Hypothalamus (tissue), 51 donors: ENCODE results near the gene GNL3L.
"Not testable (repeated sequence)": the region's sequence is repeated elsewhere in the genome, so short reads cannot be mapped to it uniquely, and the experiment has no call there.

ENCODE experiments used
- DNase-seq, 51 donors: peaks; one replicate each; lab custom pipeline; 2025; lab: John Stamatoyannopoulos, UW

The GNL3L gene

GRCh38 chrX:54555006-54555405 lies 25.0 kb downstream of the GNL3L start:
- DNase-seq = not testable (repeated sequence)

- no peak for DNase-seq
These were observed 30.4 kb downstream of the GNL3L start for GRCh38 chrX:54560411-54560810.

- no peak for DNase-seq
These were observed 31.6 kb downstream of the GNL3L start for GRCh38 chrX:54561622-54562021.

- no peak for DNase-seq
These were observed 34.9 kb downstream of the GNL3L start for GRCh38 chrX:54564936-54565335.

GRCh38 chrX:54570332-54570731 lies 40.3 kb downstream of the GNL3L start:
- DNase-seq = no peak

GRCh38 chrX:54572641-54573040 lies 42.6 kb downstream of the GNL3L start:
- not testable (repeated sequence) for DNase-seq

- no peak for DNase-seq
These were observed 67.7 kb downstream of the GNL3L start for GRCh38 chrX:54597728-54598127.

- DNase-seq = no peak
These were observed 72.5 kb downstream of the GNL3L start for GRCh38 chrX:54602563-54602962.
